Transverse colon (tissue), 4 donors: Measurements from ENCODE around the gene CCDC12. TPM values are rescaled to one million over a fixed set of nuclear protein-coding genes. Genes with fewer than 3 reads are reported as not detected.
A peak's percentile ranks its signal among the peaks of the same experiment; 100 is the strongest.

Experiments
- DNase-seq: peaks from one replicate; pipeline ENCODE4 v3.0.0-alpha.2; 2019
- H3K27ac ChIP-seq, 4 donors: fragments of 200-600 bp; sonication (generic); 2 replicates each; pipeline ENCODE4 v1.5.1; 2016 to 2018; ENCODE audit warnings: inconsistent platforms in 4 of 4
- H3K27me3 ChIP-seq: fragments of 200-600 bp; sonication (generic); 2 replicates; pipeline ENCODE4 v1.5.1; 2017; ENCODE audit warnings: inconsistent platforms
- H3K36me3 ChIP-seq, 4 donors: fragments of 200-600 bp; sonication (generic); 2 replicates each; pipeline ENCODE4 v1.5.1; 2017 to 2019; ENCODE audit warnings: inconsistent platforms in 4 of 4
- H3K4me1 ChIP-seq, 4 donors: fragments of 200-600 bp; sonication (generic); 2 replicates each; pipeline ENCODE4 v1.5.1; 2017 to 2020; ENCODE audit warnings: inconsistent platforms in 4 of 4
- H3K4me3 ChIP-seq, 4 donors: fragments of 200-600 bp; sonication (generic); 1 replicate in 1 of 4; 2 replicates in 3 of 4; pipeline versions ENCODE4 v1.5.1 to v1.6.1; 2017 to 2019; ENCODE audit warnings: inconsistent platforms in 4 of 4
- H3K9me3 ChIP-seq, 2 donors: fragments of 200-600 bp; sonication (generic); 2 replicates each; pipeline ENCODE4 v1.5.1; 2017 to 2019; ENCODE audit warnings: inconsistent platforms in 2 of 2
- EP300 ChIP-seq: sonication (generic); formaldehyde crosslinking; IDR thresholded peaks from one replicate; pipeline ENCODE4 v1.6.1; 2017; ENCODE audit warnings: antibody characterized with exemption, low read depth
- POLR2A ChIP-seq: fragments of 450-650 bp; IDR thresholded peaks from one replicate; pipeline ENCODE4 v1.6.1; 2016; ENCODE audit warnings: antibody characterized with exemption, mild to moderate bottlenecking, moderate library complexity
- POLR2AphosphoS5 ChIP-seq, 3 donors: sonication (generic); formaldehyde crosslinking; IDR thresholded peaks; one replicate each; pipeline ENCODE4 v1.6.1; 2016; ENCODE audit warnings: antibody characterized with exemption in 3 of 3
- WGBS, 2 donors: methylation state at CpG; one replicate each; pipeline ENCODE4 v1.1.5; 2018; ENCODE audit warnings: low coverage in 1 of 2; 5-methylcytosine and 5-hydroxymethylcytosine counted together
- in situ Hi-C, 4 donors: fragments of 200-750 bp; cut with MboI; loops; one replicate each; pipeline versions ENCODE4 v1.15.0 to v1.15.1; 2017; ENCODE audit warnings: low sequenced_read_pairs in 3 of 4, low pct_ligation_motif_present in 1 of 4, low pct_unique_long_range_greater_than_20kb in 1 of 4
- intact Hi-C: fragments of 100-400 bp; cut with DNase I; formaldehyde crosslinking; loops from one replicate; pipeline ENCODE4 v1.15.1; 2023; ENCODE audit warnings: low total_unique reads
- total RNA-seq, 4 donors: library from RNA; depleted of rRNA; stranded (reverse); fragments of >200 nt; gene quantifications; one replicate each; pipeline ENCODE4 v1.1.0, GENCODE V29; 2016
- TF ChIP-seq, protein P1 (sequence below), 5 experiments: fragments of 200-600 bp in 3 of 5; fragments of 450-650 bp in 2 of 5; sonication (generic) in 3 of 5; IDR thresholded peaks; 1 replicate in 2 of 5; 2 replicates in 3 of 5; pipeline ENCODE4 v1.5.1; 2016 to 2017; ENCODE audit warnings: antibody characterized with exemption in 5 of 5, inconsistent platforms in 3 of 5, mild to moderate bottlenecking in 2 of 5, moderate library complexity in 1 of 5

CCDC12 gene
- total RNA-seq, 4 donors from 2014 or later: 50.1 to 72.9 (median 53.0) TPM

DNA sequence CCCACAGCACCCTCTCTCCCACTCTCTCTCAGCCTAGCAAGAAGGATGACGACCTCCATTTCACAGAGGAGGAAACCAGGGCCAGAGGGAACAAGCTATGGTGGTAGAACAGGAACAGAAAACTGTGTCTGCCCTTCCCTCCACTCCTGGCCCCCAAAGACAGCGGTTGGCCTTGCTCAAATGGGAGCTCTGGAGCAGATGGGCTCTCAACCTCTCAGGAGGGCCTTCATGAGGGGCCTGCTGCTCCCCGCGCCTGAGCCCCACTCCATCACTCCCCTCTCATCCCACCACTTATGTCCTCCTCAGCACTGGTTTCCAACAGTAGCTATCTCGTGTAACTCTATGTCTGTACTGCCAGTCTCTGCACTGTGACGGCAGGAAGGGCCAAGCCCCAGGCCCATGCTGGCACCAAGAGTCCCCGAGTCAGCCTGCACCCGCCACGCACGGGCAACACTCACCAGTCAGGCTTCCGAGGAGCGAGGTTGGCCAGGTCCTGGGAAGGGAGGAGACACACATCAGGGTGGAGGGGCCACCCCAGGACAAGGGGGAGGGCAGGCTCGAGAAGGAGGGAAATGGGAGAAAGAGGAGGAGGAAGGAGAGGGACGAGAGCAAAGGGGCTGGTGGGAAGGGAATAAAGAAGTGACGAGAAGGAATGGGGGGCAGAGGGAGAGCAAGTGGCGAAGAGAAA lies 53.5 kb downstream of the CCDC12 start:
- TF ChIP-seq POLR2A (no peak), EP300 (no peak), POLR2AphosphoS5 (IDR thresholded peaks at IDR 0.05) (no peak)
- TF ChIP-seq, protein P1, sequence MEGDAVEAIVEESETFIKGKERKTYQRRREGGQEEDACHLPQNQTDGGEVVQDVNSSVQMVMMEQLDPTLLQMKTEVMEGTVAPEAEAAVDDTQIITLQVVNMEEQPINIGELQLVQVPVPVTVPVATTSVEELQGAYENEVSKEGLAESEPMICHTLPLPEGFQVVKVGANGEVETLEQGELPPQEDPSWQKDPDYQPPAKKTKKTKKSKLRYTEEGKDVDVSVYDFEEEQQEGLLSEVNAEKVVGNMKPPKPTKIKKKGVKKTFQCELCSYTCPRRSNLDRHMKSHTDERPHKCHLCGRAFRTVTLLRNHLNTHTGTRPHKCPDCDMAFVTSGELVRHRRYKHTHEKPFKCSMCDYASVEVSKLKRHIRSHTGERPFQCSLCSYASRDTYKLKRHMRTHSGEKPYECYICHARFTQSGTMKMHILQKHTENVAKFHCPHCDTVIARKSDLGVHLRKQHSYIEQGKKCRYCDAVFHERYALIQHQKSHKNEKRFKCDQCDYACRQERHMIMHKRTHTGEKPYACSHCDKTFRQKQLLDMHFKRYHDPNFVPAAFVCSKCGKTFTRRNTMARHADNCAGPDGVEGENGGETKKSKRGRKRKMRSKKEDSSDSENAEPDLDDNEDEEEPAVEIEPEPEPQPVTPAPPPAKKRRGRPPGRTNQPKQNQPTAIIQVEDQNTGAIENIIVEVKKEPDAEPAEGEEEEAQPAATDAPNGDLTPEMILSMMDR (IDR thresholded peaks at IDR 0.05): no peak
- Histone ChIP-seq H3K36me3 (peaks cover 0 to 58% (median 18%) of the 10 kb centered on the region in 4 donors), H3K9me3 (no peaks in the 10 kb centered on the region), H3K27ac (no peak overlapping the region), H3K27me3 (no peaks in the 10 kb centered on the region), H3K4me3 (no peak overlapping the region), H3K4me1 (peaks cover 15 to 22% (median 18%) of the 10 kb centered on the region in 4 donors)
- in situ Hi-C loops: loop anchor here in 1 of 4 donors (10.0 kb wide), 1 partner anchor 72 kb away; no protein-coding TSS in a partner anchor
- DNase-seq: peak; percentile 1
- intact Hi-C loops: loop anchor here (5.0 kb wide), 1 partner anchor 74 kb away; no protein-coding TSS in a partner anchor
- 84 to 88% methylated on average over 11 to 16 of the region's 16 CpGs for WGBS, 2 donors

GRCh38 chr3:46922426-46922825 lies 54.1 kb downstream of the CCDC12 start:
- peak; percentile 1 for DNase-seq
- H3K9me3 ChIP-seq: no peaks in the 10 kb centered on the region
- in situ Hi-C loops (loop anchor here in 1 of 4 donors (10.0 kb wide), 1 partner anchor 72 kb away; no protein-coding TSS in a partner anchor), intact Hi-C loops (loop anchor here (5.0 kb wide), 1 partner anchor 75 kb away; no protein-coding TSS in a partner anchor)
- 85 to 100% methylated on average over 2 to 4 of the region's 4 CpGs for WGBS, 2 donors
- TF ChIP-seq POLR2A (no peak), EP300 (no peak), POLR2AphosphoS5 (IDR thresholded peaks at IDR 0.05) (no peak)
- TF ChIP-seq, protein P1 (IDR thresholded peaks at IDR 0.05): no peak
- H3K36me3 ChIP-seq: peaks cover 0 to 58% (median 18%) of the 10 kb centered on the region in 4 donors
- H3K4me1 ChIP-seq: peaks cover 9 to 16% (median 12%) of the 10 kb centered on the region in 4 donors
- H3K27me3 ChIP-seq: no peaks in the 10 kb centered on the region
- H3K27ac ChIP-seq: no peak overlapping the region
- no peak overlapping the region for H3K4me3 ChIP-seq

DNA sequence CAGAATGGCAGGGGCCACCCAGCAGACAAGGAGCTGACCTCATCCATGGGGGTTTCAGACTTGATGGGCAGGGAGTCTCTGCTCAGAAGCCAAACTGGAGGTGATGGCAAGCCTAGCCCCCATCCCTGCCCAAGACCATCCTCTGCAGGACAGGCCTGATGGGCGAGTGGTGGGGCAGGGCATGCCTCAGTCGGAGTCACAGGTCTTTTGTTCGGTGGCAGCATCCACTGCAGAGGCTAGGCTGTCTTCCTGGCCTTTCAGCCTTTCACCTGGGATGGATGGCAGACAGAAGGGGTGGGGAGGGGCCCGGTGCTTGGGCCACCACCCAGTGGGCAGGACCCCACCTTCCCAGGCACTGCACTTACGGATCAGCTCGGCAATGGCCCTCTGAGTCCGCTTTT lies 54.7 kb downstream of the CCDC12 start:
- H3K27ac ChIP-seq: no peak overlapping the region
- no peaks in the 10 kb centered on the region for H3K9me3 ChIP-seq
- DNase-seq: peak; percentile 5
- in situ Hi-C loops: loop anchor here in 1 of 4 donors (10.0 kb wide), 1 partner anchor 73 kb away; no protein-coding TSS in a partner anchor
- peaks cover 0 to 58% (median 18%) of the 10 kb centered on the region in 4 donors for H3K36me3 ChIP-seq
- intact Hi-C loops: loop anchor here (5.0 kb wide), 1 partner anchor 75 kb away; no protein-coding TSS in a partner anchor
- WGBS, 2 donors: 93% methylated on average over 7 of the region's 7 CpGs; no CpG with 5 or more reads in 1 of the 2 donors
- H3K4me1 ChIP-seq: peaks cover 5 to 10% (median 7%) of the 10 kb centered on the region in 4 donors
- no peaks in the 10 kb centered on the region for H3K27me3 ChIP-seq
- H3K4me3 ChIP-seq: no peak overlapping the region
- TF ChIP-seq, protein P1 (IDR thresholded peaks at IDR 0.05): no peak
- TF ChIP-seq EP300: no peak
- TF ChIP-seq POLR2AphosphoS5 (IDR thresholded peaks at IDR 0.05): no peak
- no peak for TF ChIP-seq POLR2A

- Histone ChIP-seq H3K4me1 (peaks cover 0 to 2% (median under 1%) of the 10 kb centered on the region in 4 donors), H3K27ac (no peak overlapping the region), H3K4me3 (no peak overlapping the region), H3K36me3 (peaks cover 0 to 58% (median 18%) of the 10 kb centered on the region in 4 donors), H3K27me3 (no peaks in the 10 kb centered on the region), H3K9me3 (no peaks in the 10 kb centered on the region)
- peak; percentile 5 for DNase-seq
- intact Hi-C loops (loop anchor here (5.0 kb wide), 1 partner anchor 76 kb away; no protein-coding TSS in a partner anchor), in situ Hi-C loops (loop anchor here in 1 of 4 donors (10.0 kb wide), 1 partner anchor 74 kb away; no protein-coding TSS in a partner anchor)
- WGBS, 2 donors: 89% methylated on average over 4 of the region's 4 CpGs; no CpG with 5 or more reads in 1 of the 2 donors
- no peak for TF ChIP-seq POLR2AphosphoS5 (IDR thresholded peaks at IDR 0.05)
- TF ChIP-seq, protein P1 (IDR thresholded peaks at IDR 0.05): no peak
- TF ChIP-seq EP300: no peak
- no peak for TF ChIP-seq POLR2A
Observed at GRCh38 chr3:46921041-46921440, 55.5 kb downstream of the CCDC12 start.
